Ectodermal cell (in vitro differentiated cells): ENCODE results near the gene PAPSS1.
"Not testable (repeated sequence)": the region's sequence is repeated elsewhere in the genome, so short reads cannot be mapped to it uniquely, and the experiment has no call there.

Experiments used
- H3K27ac ChIP-seq: 2 replicates; pipeline ENCODE4 v1.7.0; 2013; ENCODE audit warnings: mild to moderate bottlenecking, low read depth, low read length; ENCODE audit not compliant: insufficient read depth, poor library complexity, severe bottlenecking
- H3K27me3 ChIP-seq: 2 replicates; pipeline ENCODE4 v1.7.0; 2013; ENCODE audit warnings: mild to moderate bottlenecking, low read length; ENCODE audit not compliant: insufficient read depth, control insufficient read depth, poor library complexity, severe bottlenecking
- H3K36me3 ChIP-seq: one replicate; pipeline ENCODE4 v1.7.0; 2013; ENCODE audit warnings: low read length; ENCODE audit not compliant: control insufficient read depth, insufficient read depth
- H3K4me1 ChIP-seq: one replicate; pipeline ENCODE4 v1.7.0; 2013; ENCODE audit warnings: low read length; ENCODE audit not compliant: control insufficient read depth, insufficient read depth
- H3K4me3 ChIP-seq: 2 replicates; pipeline ENCODE4 v1.7.0; 2013; ENCODE audit warnings: low read depth, low read length, control low read depth; ENCODE audit not compliant: insufficient read depth
- H3K9me3 ChIP-seq: 2 replicates; pipeline ENCODE4 v1.7.0; 2013; ENCODE audit warnings: mild to moderate bottlenecking, low read length, moderate library complexity; ENCODE audit not compliant: control insufficient read depth
- whole genome bisulfite sequencing, 2 experiments: methylation state at CpG; one replicate each; pipeline ENCODE4 v1.1.7; 2013; ENCODE audit warnings: missing lambda C conversion rate in 2 of 2; 5-methylcytosine and 5-hydroxymethylcytosine counted together

The PAPSS1 gene

GRCh38 chr4:107711831-107712230 is 8.2 kb downstream of the PAPSS1 start:
- Histone ChIP-seq H3K27me3 (no peaks in the 10 kb centered on the region), H3K4me1 (no peaks in the 10 kb centered on the region), H3K4me3 (no peak overlapping the region), H3K9me3 (no peaks in the 10 kb centered on the region), H3K36me3 (no peaks in the 10 kb centered on the region), H3K27ac (no peak overlapping the region)
- WGBS, 2 experiments: 84 to 88% methylated on average over 1 to 2 of the region's 3 CpGs

- Histone ChIP-seq H3K27me3 (no peaks in the 10 kb centered on the region), H3K4me3 (no peak overlapping the region), H3K9me3 (peaks cover under 1% of the 10 kb centered on the region), H3K4me1 (no peaks in the 10 kb centered on the region), H3K36me3 (no peaks in the 10 kb centered on the region), H3K27ac (no peak overlapping the region)
- 94 to 95% methylated on average over 10 of the region's 10 CpGs for WGBS, 2 experiments
Measured at GRCh38 chr4:107710493-107711459, 9.3 kb downstream of the PAPSS1 start.

GRCh38 chr4:107709916-107710315 is 10.1 kb downstream of the PAPSS1 start:
- Histone ChIP-seq H3K9me3 (peaks cover 7% of the 10 kb centered on the region), H3K4me3 (no peak overlapping the region), H3K36me3 (peaks cover 8% of the 10 kb centered on the region), H3K27me3 (no peaks in the 10 kb centered on the region), H3K4me1 (no peaks in the 10 kb centered on the region), H3K27ac (no peak overlapping the region)
- 88 to 100% methylated on average over 1 of the region's 1 CpG for WGBS, 2 experiments

GRCh38 chr4:107708225-107708624 is 11.8 kb downstream of the PAPSS1 start:
- Histone ChIP-seq H3K27me3 (no peaks in the 10 kb centered on the region), H3K9me3 (peaks cover 7% of the 10 kb centered on the region), H3K27ac (no peak overlapping the region), H3K4me3 (no peak overlapping the region), H3K4me1 (no peaks in the 10 kb centered on the region), H3K36me3 (peaks cover 8% of the 10 kb centered on the region)

GRCh38 chr4:107705742-107706556 is 14.1 kb downstream of the PAPSS1 start:
- H3K36me3 ChIP-seq: peaks cover 10% of the 10 kb centered on the region
- no peaks in the 10 kb centered on the region for H3K4me1 ChIP-seq
- H3K4me3 ChIP-seq: no peak overlapping the region
- no peak overlapping the region for H3K27ac ChIP-seq
- peaks cover 7% of the 10 kb centered on the region for H3K9me3 ChIP-seq
- H3K27me3 ChIP-seq: no peaks in the 10 kb centered on the region
- WGBS, 2 experiments: 85% methylated on average over 1 of the region's 1 CpG; no CpG with 5 or more reads in 1 of the 2 experiments

GRCh38 chr4:107701565-107701964 is 18.5 kb downstream of the PAPSS1 start:
- Histone ChIP-seq H3K4me3 (no peak overlapping the region), H3K9me3 (peaks cover 7% of the 10 kb centered on the region), H3K27me3 (no peaks in the 10 kb centered on the region), H3K4me1 (no peaks in the 10 kb centered on the region), H3K27ac (no peak overlapping the region), H3K36me3 (peaks cover 23% of the 10 kb centered on the region)
- WGBS, 2 experiments: 95 to 98% methylated on average over 1 of the region's 1 CpG

- no peaks in the 10 kb centered on the region for H3K27me3 ChIP-seq
- H3K9me3 ChIP-seq: no peaks in the 10 kb centered on the region
- no peak overlapping the region for H3K27ac ChIP-seq
- no peak overlapping the region for H3K4me3 ChIP-seq
- H3K36me3 ChIP-seq: peaks cover 15% of the 10 kb centered on the region
- WGBS, 2 experiments: 87 to 92% methylated on average over 2 of the region's 2 CpGs
- H3K4me1 ChIP-seq: no peaks in the 10 kb centered on the region
Measured at GRCh38 chr4:107699466-107700206, 20.4 kb downstream of the PAPSS1 start.

GRCh38 chr4:107696187-107696586 is 23.8 kb downstream of the PAPSS1 start:
- H3K9me3 ChIP-seq, H3K27ac ChIP-seq, H3K27me3 ChIP-seq, H3K4me3 ChIP-seq, H3K4me1 ChIP-seq: not testable (repeated sequence)
- peaks cover 22% of the 10 kb centered on the region for H3K36me3 ChIP-seq
- 91 to 92% methylated on average over 6 of the region's 6 CpGs for WGBS, 2 experiments

- Histone ChIP-seq H3K4me1 (no peaks in the 10 kb centered on the region), H3K4me3 (no peak overlapping the region), H3K9me3 (no peaks in the 10 kb centered on the region), H3K27me3 (no peaks in the 10 kb centered on the region), H3K27ac (no peak overlapping the region), H3K36me3 (peaks cover 12% of the 10 kb centered on the region)
- 91 to 97% methylated on average over 2 of the region's 2 CpGs for WGBS, 2 experiments
Measured at GRCh38 chr4:107693132-107693531, 26.9 kb downstream of the PAPSS1 start.
